Measurements from ENCODE around the gene NSD2.

- TF ChIP-seq CTCF (IDR thresholded peaks at IDR 0.05) (peak; percentile 39), ZFX (IDR thresholded peaks at IDR 0.05; ENCODE audit: borderline replicate concordance) (no peak)
Observed at GRCh38 chr4:1910643-1911042, 39.5 kb downstream of the NSD2 start.
